Measurements from ENCODE around the gene TRIP12.
"Not testable (repeated sequence)": the region's sequence is repeated elsewhere in the genome, so short reads cannot be mapped to it uniquely, and the experiment has no call there.

DNA sequence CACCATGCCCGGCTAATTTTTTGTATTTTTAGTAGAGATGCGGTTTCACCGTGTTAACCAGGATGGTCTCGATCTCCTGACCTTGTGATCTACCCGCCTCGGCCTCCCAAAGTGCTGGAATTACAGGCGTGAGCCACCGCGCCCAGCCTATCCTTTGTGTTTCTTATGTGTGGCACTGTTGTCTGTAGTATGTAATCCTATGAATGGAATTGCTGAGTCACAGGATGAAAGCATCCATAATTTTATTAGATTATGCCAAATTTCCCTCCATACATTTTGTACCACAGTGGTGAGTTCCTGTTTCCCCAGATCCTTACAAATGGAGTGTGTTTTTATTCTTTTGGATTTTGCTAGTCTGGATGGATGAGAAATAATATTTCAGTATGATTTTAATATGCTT is 41.8 kb upstream of the TRIP12 start:
- TF ChIP-seq, protein P1, sequence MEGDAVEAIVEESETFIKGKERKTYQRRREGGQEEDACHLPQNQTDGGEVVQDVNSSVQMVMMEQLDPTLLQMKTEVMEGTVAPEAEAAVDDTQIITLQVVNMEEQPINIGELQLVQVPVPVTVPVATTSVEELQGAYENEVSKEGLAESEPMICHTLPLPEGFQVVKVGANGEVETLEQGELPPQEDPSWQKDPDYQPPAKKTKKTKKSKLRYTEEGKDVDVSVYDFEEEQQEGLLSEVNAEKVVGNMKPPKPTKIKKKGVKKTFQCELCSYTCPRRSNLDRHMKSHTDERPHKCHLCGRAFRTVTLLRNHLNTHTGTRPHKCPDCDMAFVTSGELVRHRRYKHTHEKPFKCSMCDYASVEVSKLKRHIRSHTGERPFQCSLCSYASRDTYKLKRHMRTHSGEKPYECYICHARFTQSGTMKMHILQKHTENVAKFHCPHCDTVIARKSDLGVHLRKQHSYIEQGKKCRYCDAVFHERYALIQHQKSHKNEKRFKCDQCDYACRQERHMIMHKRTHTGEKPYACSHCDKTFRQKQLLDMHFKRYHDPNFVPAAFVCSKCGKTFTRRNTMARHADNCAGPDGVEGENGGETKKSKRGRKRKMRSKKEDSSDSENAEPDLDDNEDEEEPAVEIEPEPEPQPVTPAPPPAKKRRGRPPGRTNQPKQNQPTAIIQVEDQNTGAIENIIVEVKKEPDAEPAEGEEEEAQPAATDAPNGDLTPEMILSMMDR (conservative IDR thresholded peaks at IDR 0.05): not testable (repeated sequence)
- TF ChIP-seq ZFX (IDR thresholded peaks at IDR 0.05): not testable (repeated sequence)

Measured in C4-2B (cell line).